Progenitor cell of endocrine pancreas (in vitro differentiated cells): ENCODE measurements around the gene CORO1C. TPM values are rescaled to one million over a fixed set of nuclear protein-coding genes. Genes with fewer than 3 reads are reported as not detected.

Experiments
- DNase-seq: peaks from one replicate; pipeline ENCODE4 v3.0.0; 2021; ENCODE audit warnings: low spot score; ENCODE audit not compliant: unreplicated experiment
- H3K27ac Mint-ChIP-seq: 2 replicates; pipeline ENCODE4 v1.8.0; 2021; ENCODE audit warnings: mild to moderate bottlenecking, moderate library complexity, mixed read lengths
- H3K27me3 Mint-ChIP-seq: 2 replicates; pipeline ENCODE4 v1.8.0; 2021; ENCODE audit warnings: mixed read lengths
- H3K36me3 Mint-ChIP-seq: 2 replicates; pipeline ENCODE4 v1.8.0; 2022; ENCODE audit warnings: mixed read lengths; ENCODE audit not compliant: insufficient read depth
- H3K4me1 Mint-ChIP-seq: 2 replicates; pipeline ENCODE4 v1.8.0; 2021; ENCODE audit warnings: low read depth, mixed read lengths
- H3K4me3 Mint-ChIP-seq: 2 replicates; pipeline ENCODE4 v1.8.0; 2021; ENCODE audit warnings: low read depth, mild to moderate bottlenecking, moderate library complexity, mixed read lengths
- H3K9me3 Mint-ChIP-seq: 2 replicates; pipeline ENCODE4 v1.8.0; 2021; ENCODE audit warnings: low read depth, mixed read lengths
- microRNA-seq: library from miRNA; unstranded; fragments of <30 nt; microRNA quantifications from one replicate; pipeline ENCODE4 v1.1.0, GENCODE V29; 2020; ENCODE audit warnings: borderline number of aligned reads; ENCODE audit not compliant: unreplicated experiment
- total RNA-seq: library from RNA; stranded (reverse); gene quantifications from 2 replicates; pipeline ENCODE4 v1.2.1, GENCODE V29; 2021
- TF ChIP-seq, protein P1 (sequence below): fragments of 200-600 bp; sonication (generic); IDR thresholded peaks from one replicate; pipeline ENCODE4 v1.5.0; 2021; ENCODE audit warnings: antibody characterized with exemption, mild to moderate bottlenecking; ENCODE audit not compliant: unreplicated experiment

The CORO1C gene
- total RNA-seq, 1 donor from 2014 or later: 68.3 TPM

GRCh38 chr12:108595711-108596647 is 135.3 kb downstream of the CORO1C start:
- no peak overlapping the region for H3K27ac Mint-ChIP-seq
- no peak overlapping the region for H3K4me3 Mint-ChIP-seq
- H3K27me3 Mint-ChIP-seq: peaks cover 10% of the 10 kb centered on the region
- no peaks in the 10 kb centered on the region for H3K4me1 Mint-ChIP-seq
- TF ChIP-seq, protein P1, sequence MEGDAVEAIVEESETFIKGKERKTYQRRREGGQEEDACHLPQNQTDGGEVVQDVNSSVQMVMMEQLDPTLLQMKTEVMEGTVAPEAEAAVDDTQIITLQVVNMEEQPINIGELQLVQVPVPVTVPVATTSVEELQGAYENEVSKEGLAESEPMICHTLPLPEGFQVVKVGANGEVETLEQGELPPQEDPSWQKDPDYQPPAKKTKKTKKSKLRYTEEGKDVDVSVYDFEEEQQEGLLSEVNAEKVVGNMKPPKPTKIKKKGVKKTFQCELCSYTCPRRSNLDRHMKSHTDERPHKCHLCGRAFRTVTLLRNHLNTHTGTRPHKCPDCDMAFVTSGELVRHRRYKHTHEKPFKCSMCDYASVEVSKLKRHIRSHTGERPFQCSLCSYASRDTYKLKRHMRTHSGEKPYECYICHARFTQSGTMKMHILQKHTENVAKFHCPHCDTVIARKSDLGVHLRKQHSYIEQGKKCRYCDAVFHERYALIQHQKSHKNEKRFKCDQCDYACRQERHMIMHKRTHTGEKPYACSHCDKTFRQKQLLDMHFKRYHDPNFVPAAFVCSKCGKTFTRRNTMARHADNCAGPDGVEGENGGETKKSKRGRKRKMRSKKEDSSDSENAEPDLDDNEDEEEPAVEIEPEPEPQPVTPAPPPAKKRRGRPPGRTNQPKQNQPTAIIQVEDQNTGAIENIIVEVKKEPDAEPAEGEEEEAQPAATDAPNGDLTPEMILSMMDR: no peak
- DNase-seq: no peak
- H3K36me3 Mint-ChIP-seq: no peaks in the 10 kb centered on the region
- H3K9me3 Mint-ChIP-seq: no peaks in the 10 kb centered on the region

Small RNA genes lying within 50 kb of the gene (microRNA-seq; reads per million reads assigned to microRNA genes)
- gene MIR4496: not detected

Other genes starting within 250 kb of the CORO1C start
- gene FICD, start 216.2 kb downstream of the CORO1C start, total RNA-seq: 3.6 and 3.7 TPM in 2 replicates
- gene SART3, start 170.3 kb downstream of the CORO1C start, total RNA-seq: 74.5 and 87.6 TPM in 2 replicates
- gene ISCU, start 168.9 kb downstream of the CORO1C start, total RNA-seq: 57.4 and 69.7 TPM in 2 replicates
- 0.24 TPM in 1 of 2 replicates, not detected in the other for gene TMEM119, start 133.4 kb downstream of the CORO1C start, total RNA-seq
- gene SELPLG, start 97.6 kb downstream of the CORO1C start, total RNA-seq: not detected in 2 replicates
- gene SSH1, start 126.1 kb upstream of the CORO1C start, total RNA-seq: 37.2 and 38.8 TPM in 2 replicates
- gene DAO, start 148.6 kb upstream of the CORO1C start, total RNA-seq: not detected in 2 replicates